Activated CD4-positive, alpha-beta T cell treated with anti-CD3 and anti-CD28 coated beads for 1 hour (primary cell): Measurements from ENCODE around the gene RPP30.

Experiments
- DNase-seq: peaks from one replicate; pipeline ENCODE4 v3.0.0-alpha.2; 2020

Gene RPP30

GRCh38 chr10:90871766-90872647 lies at the start of gene RPP30:
RPP30 (plus strand) TSS chr10:90871974; CDS start chr10:90871987, 13 bp downstream.
- DNase-seq: peak; percentile 71

DNA sequence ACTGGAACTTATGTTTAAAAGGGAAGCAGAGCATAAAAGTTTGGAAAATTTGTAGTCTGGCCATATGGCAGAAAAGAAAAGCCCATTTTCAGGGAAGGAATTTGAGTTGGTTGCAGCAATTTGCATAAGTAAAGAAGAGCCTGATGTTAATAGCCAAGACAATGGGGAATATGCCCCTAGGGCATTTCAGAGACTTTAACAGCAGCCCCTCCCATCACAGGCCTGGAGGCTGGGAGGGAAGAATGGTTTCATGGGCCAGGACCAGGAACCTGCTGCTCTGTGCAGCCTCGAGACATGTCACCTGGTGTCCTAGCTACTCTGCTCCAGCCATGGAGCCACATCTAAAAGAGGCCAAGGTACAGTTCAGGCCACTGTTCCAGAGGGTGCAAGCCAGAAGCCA lies 49.3 kb upstream of the RPP30 start:
- DNase-seq: no peak

GRCh38 chr10:90832111-90832510 lies 39.7 kb upstream of the RPP30 start:
- DNase-seq: no peak

DNA sequence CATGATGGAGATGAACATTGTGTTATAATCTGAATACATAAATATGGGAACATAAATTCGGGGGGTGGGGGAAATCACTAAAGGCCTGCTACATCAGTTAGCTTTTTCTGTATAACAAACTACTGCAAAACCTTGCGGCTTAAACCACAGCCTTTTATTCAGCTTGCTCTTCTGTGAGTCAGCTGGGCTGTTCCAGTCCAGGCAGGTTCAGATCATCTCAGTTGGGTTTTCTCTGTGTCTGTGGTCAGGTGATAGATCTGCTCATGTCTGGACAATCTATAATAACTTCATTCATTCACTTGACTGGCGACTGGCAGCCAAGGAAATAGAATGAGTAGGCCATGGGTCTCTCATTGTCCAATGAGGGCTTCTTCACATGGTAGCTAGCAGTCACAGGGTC lies 37.4 kb upstream of the RPP30 start:
- no peak for DNase-seq

DNA sequence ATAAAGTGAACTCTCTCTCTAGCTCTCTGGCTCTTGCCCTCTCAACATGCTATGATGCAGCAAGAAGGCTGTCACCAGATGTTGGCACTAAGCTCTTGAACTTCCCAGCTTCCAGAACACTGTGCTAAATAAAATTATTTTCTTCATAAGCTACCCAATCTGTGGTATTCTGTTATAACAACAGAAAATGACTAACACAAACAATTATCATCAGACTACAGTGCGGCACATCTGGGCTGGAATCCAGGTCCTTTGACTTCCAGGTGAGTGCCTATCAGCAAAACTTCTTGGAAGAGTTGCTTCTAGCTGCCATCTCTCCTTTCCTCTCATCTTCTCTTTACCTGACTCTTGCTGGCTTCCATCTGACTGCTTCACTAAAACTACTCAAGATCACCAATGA lies 34.3 kb upstream of the RPP30 start:
- no peak for DNase-seq

DNA sequence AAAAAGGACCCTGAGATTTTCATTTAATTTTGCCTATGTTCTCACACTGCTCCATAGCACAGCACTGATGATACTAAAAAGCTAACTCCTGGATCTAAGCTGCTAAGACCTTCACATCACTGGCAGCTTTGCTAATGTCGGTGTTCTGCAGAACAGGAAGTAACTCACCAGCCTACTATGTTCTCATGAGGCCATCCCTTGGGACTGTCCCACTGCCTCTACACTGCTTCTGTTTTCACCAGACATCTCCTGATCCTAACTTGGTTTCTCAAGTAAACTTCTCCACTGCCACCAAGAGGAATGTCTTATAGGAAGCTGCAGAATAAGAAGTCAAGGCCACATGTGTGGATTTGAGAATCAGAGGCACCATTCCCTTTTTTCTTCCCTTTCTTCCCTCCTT lies 29.0 kb upstream of the RPP30 start:
- no peak for DNase-seq

DNA sequence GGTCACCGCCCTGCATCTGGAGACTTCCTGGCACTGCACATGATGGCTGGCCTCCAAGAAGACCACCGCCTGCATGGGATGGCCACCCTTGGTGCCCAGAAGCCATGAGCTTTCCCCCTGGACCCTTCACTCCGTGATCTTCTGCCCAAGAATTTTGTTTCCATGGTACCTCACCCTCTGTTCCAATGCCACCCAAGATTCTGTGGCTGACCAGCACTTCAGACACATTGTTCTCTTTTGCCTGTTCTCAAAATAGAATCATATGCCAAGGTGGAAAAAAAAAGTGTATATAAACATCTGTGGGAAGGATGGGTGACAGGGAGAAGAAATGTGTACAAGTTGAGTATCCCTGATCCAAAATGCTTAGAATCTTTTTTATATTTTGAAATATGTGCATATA lies 26.0 kb upstream of the RPP30 start:
- no peak for DNase-seq

- DNase-seq: no peak
These were observed 25.0 kb upstream of the RPP30 start for GRCh38 chr10:90846746-90847145.

- no peak for DNase-seq
These were observed 24.3 kb upstream of the RPP30 start for GRCh38 chr10:90847436-90847835.

GRCh38 chr10:90849956-90850749 lies 21.6 kb upstream of the RPP30 start:
- no peak for DNase-seq

GRCh38 chr10:90855126-90855525 lies 16.6 kb upstream of the RPP30 start:
- no peak for DNase-seq

DNA sequence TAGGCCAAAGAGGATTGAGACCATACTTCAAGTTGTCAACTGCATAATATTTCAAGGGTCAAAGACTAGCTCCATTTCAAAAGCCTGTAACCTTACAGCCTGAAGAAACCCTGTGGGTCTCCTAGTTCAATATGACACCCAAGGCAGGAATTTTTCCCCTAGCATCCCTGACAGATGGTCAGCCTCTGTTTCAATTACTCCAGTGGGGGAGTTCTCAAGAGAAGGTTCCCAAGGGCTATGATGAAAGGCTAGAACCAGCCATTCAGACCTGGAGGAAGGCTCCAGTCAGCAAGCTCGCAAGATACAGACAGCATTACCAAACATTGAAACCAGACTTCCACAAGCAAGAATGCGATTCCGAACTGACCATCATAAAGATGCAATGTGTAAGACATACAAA lies 15.5 kb upstream of the RPP30 start:
- DNase-seq: no peak

- no peak for DNase-seq
These were observed 14.7 kb upstream of the RPP30 start for GRCh38 chr10:90856964-90857634.

GRCh38 chr10:90857635-90858460 lies 13.9 kb upstream of the RPP30 start, which contains the start of gene HTR7:
HTR7 (minus strand) TSS chr10:90858039; CDS start chr10:90857671, 368 bp downstream.
- DNase-seq: peak; percentile 49

DNA sequence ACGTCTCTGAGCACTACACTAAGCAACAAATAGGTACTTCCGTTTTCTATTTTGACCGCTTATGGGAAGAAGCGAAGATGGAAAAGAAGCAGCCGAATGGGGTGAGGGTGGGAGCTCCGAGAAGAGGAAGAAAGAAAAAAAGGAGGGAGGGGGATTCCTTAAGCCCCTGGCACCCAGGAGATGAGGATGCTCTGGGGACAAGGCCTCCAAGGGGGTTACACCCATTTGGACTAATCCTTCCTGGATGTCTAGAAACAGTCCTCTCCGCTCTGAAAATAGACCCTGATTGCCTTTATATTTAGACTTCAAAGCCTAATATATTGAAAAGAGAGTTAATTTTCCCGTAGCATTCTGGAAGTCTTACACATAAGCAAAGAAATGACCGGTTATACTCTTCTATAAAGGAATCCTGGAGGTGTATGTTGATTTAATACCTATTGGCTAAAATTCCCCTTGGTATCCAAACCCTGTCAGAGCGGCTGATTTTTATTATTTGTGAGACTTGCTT lies 13.3 kb upstream of the RPP30 start:
- no peak for DNase-seq

DNA sequence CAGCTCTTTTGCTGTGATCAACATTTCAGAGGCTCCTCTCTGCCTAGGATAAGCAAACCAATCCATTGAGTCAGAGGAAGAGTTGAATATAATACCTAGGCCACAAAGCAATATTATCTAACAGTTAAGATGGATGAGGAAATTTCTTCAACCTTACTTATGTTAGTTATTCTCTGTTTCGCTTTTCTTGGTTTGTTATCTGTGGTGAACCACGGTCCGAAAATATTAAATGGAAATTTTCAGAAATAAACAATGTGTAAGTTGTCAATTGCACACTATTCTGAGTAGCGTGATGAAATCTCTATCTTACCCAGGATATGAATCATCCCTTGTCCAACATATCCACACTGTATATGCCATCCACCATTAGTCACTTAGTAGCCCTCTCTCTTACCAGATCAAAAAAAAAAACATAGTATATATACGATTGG lies 12.4 kb upstream of the RPP30 start:
- DNase-seq: no peak

- DNase-seq: no peak
These were observed 11.0 kb upstream of the RPP30 start for GRCh38 chr10:90860790-90861189.

DNA sequence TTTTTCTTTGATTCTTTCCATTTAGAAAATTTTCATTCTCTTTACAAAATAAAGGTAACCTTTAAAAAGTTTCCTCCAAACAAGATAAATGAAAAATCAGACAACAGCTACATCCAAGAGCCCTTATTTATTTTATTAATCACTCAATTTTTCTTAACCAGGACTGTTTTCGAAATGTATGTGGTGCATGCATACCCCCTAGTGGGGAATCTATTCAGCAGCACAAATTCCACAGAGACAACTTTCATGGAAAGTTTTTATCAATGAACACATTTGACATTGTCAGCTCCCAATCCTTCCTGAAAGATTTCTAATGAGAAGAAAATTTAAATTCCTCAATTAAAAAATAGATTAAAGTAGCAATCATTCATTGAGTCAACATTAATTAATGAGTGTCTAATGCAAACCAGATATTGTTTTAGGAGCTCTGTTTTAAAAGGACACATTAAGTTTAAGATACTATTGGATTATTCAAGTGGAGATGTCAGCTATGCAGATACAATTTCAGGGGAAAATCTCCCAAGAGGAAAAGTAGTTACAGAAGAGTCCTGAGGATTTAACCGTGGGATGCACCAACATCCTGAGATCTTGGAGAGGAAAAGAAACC lies 8.8 kb upstream of the RPP30 start:
- DNase-seq: no peak

DNA sequence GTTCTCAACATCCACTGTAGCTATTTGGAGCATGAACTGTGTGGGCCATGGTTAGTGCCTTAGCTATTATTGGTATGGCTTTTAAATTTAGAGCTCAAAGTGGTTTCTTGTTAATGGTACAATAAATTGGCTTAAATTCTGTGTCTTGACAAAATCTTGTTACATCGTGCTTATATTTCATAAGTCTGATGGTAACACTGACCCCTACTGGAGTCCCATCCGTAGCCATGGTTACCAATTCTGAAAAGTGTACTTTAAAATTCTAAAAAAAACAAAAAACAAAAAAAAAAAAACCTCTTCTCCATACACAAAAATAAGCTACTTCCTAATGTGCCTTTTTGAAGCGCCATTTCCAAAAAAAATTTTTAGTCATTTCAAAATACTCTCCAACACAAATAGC lies 6.4 kb upstream of the RPP30 start:
- DNase-seq: no peak

DNA sequence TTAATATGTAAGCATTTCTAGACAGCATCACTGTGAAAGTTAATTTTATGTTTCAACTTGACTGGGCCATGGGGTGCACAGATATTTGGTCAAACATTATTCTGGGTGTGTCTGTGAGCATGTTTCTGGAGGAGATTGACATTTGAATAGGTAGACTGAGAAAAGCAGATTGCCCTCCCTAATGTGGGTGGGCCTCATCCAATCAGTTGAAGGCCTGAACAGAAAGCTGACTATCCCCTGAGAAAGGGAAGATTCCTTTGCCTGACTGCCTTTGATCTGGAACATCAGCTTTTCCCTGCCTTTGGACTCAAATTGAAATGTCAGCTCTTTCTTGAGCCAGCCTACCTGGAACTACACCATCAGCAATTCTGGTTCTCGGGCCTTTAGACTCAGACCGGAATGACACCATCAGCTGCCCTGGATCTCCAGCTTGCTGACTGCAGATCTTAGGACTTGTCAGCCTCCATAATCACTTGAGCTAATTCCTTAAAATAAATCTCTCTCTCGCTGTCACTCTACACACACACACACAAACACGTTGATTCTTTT lies 5.7 kb upstream of the RPP30 start:
- no peak for DNase-seq

- DNase-seq: no peak
These were observed 452 bp upstream of the RPP30 start for GRCh38 chr10:90871279-90871765.
